GM21526 (cell line): ENCODE results near the gene KRTAP9-6.
"Not testable (repeated sequence)": the region's sequence is repeated elsewhere in the genome, so short reads cannot be mapped to it uniquely, and the experiment has no call there.

Experiments
- ATAC-seq: cut with Tn5 transposase; IDR thresholded peaks from one replicate; pipeline ENCODE4 v1.9.1; 2021; ENCODE audit warnings: moderate library complexity; ENCODE audit not compliant: unreplicated experiment, low FRiP score

KRTAP9-6 gene

GRCh38 chr17:41265078-41265477, at the start of gene KRTAP9-6:
KRTAP9-6 (plus strand) TSS chr17:41265378; CDS start chr17:41265378, 0 bp downstream.
- no peak for ATAC-seq

- no peak for ATAC-seq
These were observed 49.5 kb upstream of the KRTAP9-6 start for GRCh38 chr17:41215681-41216080.

GRCh38 chr17:41223821-41224220, 41.4 kb upstream of the KRTAP9-6 start:
- no peak for ATAC-seq

GRCh38 chr17:41226051-41226450, 39.1 kb upstream of the KRTAP9-6 start:
- no peak for ATAC-seq

GRCh38 chr17:41226598-41227095, 38.5 kb upstream of the KRTAP9-6 start, which contains the start of gene KRTAP9-2:
KRTAP9-2 (plus strand) TSS chr17:41226648; CDS start chr17:41226655, 7 bp downstream.
- ATAC-seq = not testable (repeated sequence)

- no peak for ATAC-seq
These were observed 35.1 kb upstream of the KRTAP9-6 start for GRCh38 chr17:41230094-41230493.

GRCh38 chr17:41231731-41232130, 33.4 kb upstream of the KRTAP9-6 start:
- no peak for ATAC-seq

- not testable (repeated sequence) for ATAC-seq
These were observed 32.6 kb upstream of the KRTAP9-6 start, which contains the start of gene KRTAP9-3 for GRCh38 chr17:41232399-41233105. KRTAP9-3 (plus strand) TSS chr17:41232449; CDS start chr17:41232502, 53 bp downstream.

GRCh38 chr17:41237116-41237515, 28.1 kb upstream of the KRTAP9-6 start:
- ATAC-seq = not testable (repeated sequence)

- not testable (repeated sequence) for ATAC-seq
These were observed 27.2 kb upstream of the KRTAP9-6 start, which contains the start of gene KRTAP9-8 for GRCh38 chr17:41237949-41238437. KRTAP9-8 (plus strand) TSS chr17:41237999; CDS start chr17:41238052, 53 bp downstream.

- ATAC-seq = not testable (repeated sequence)
These were observed 18.0 kb upstream of the KRTAP9-6 start for GRCh38 chr17:41246995-41247787.

- not testable (repeated sequence) for ATAC-seq
These were observed 15.4 kb upstream of the KRTAP9-6 start, which contains the start of gene KRTAP9-4 for GRCh38 chr17:41249637-41250240. KRTAP9-4 (plus strand) TSS chr17:41249687; CDS start chr17:41249721, 34 bp downstream.

- ATAC-seq = no peak
These were observed 13.9 kb upstream of the KRTAP9-6 start for GRCh38 chr17:41251261-41251660.

GRCh38 chr17:41254861-41255260, 10.3 kb upstream of the KRTAP9-6 start:
- ATAC-seq = no peak

GRCh38 chr17:41255381-41256290, 9.5 kb upstream of the KRTAP9-6 start, which contains the start of gene KRTAP9-9:
KRTAP9-9 (plus strand) TSS chr17:41255384.
- ATAC-seq = not testable (repeated sequence)

GRCh38 chr17:41256291-41256685, 8.9 kb upstream of the KRTAP9-6 start:
- ATAC-seq = no peak

- ATAC-seq = no peak
These were observed 6.8 kb upstream of the KRTAP9-6 start for GRCh38 chr17:41258406-41258805.

GRCh38 chr17:41263212-41263611, 2.0 kb upstream of the KRTAP9-6 start:
- ATAC-seq = no peak

- ATAC-seq = no peak
These were observed 579 bp upstream of the KRTAP9-6 start for GRCh38 chr17:41264599-41264998.
